HepG2 (cell line): ENCODE results near the gene ARHGEF40. TPM values are rescaled to one million over a fixed set of nuclear protein-coding genes. Genes with fewer than 3 reads are reported as not detected.

Experiments used
- IKZF1 ChIP-seq: fragments of 450-650 bp; IDR thresholded peaks from 2 replicates; pipeline ENCODE4 v1.7.1; 2016
- NCOA2 ChIP-seq: sonication (generic); formaldehyde crosslinking; IDR thresholded peaks from 2 replicates; pipeline ENCODE4 v1.8.0; 2022; ENCODE audit warnings: inconsistent platforms
- ZNF235 ChIP-seq: sonication (generic); formaldehyde crosslinking; IDR thresholded peaks from 2 replicates; pipeline ENCODE4 v1.8.1; 2023; ENCODE audit warnings: mild to moderate bottlenecking, missing genetic modification reagents, borderline replicate concordance
- polyA plus RNA-seq, 8 experiments: library from polyadenylated mRNA; depleted of rRNA in 3 of 8; stranded (reverse) in 7 of 8; unstranded in 1 of 8; fragments of >200 nt; fragmentation: Illumina TruSeq in 4 of 8; extraction: Trizol in 4 of 8; gene quantifications; 2 replicates each; pipeline versions ENCODE4 v1.2.1 to v1.2.3, GENCODE V29; 2011 to 2016; ENCODE audit warnings: low read depth in 4 of 8, missing spikeins in 1 of 8, mixed read lengths in 1 of 8; ENCODE audit not compliant: insufficient read depth in 1 of 8
- total RNA-seq, 5 experiments: library from RNA; depleted of rRNA; stranded (reverse); fragments of >200 nt; fragmentation: Illumina TruSeq; extraction: Trizol; gene quantifications; 2 replicates each; pipeline ENCODE4 v1.2.3, GENCODE V29; 2016; ENCODE audit warnings: low read depth in 1 of 5
- TF ChIP-seq, protein P1 (sequence below): sonication (generic); formaldehyde crosslinking; IDR thresholded peaks from 2 replicates; pipeline ENCODE4 v1.8.0; 2022; ENCODE audit warnings: mild to moderate bottlenecking, missing genetic modification reagents, moderate library complexity
- TF ChIP-seq, protein P2 (sequence below): IDR thresholded peaks from 2 replicates; pipeline ENCODE4 v1.6.1; 2016; ENCODE audit warnings: mild to moderate bottlenecking
- TF ChIP-seq, protein P3 (sequence below), 2 experiments: fragments of 450-650 bp in 1 of 2; sonication (generic) in 1 of 2; formaldehyde crosslinking; IDR thresholded peaks; 2 replicates each; pipeline versions ENCODE4 v1.5.0 to v1.8.0; 2020 to 2022; ENCODE audit warnings: mild to moderate bottlenecking in 1 of 2, missing genetic modification reagents in 1 of 2
- TF ChIP-seq, protein P4 (sequence below): sonication (generic); formaldehyde crosslinking; conservative IDR thresholded peaks from 2 replicates; pipeline ENCODE4 v1.4.0; 2020; ENCODE audit warnings: missing genetic modification reagents
- TF ChIP-seq, protein P5 (sequence below): sonication (generic); formaldehyde crosslinking; IDR thresholded peaks from 2 replicates; pipeline ENCODE4 v1.5.1; 2020; ENCODE audit warnings: missing genetic modification reagents, mild to moderate bottlenecking, borderline replicate concordance
- TF ChIP-seq, protein P6 (sequence below): sonication (generic); formaldehyde crosslinking; IDR thresholded peaks from 2 replicates; pipeline ENCODE4 v1.8.0; 2022; ENCODE audit warnings: mild to moderate bottlenecking, missing genetic modification reagents, borderline replicate concordance
- TF ChIP-seq, protein P7 (sequence below): sonication (generic); formaldehyde crosslinking; IDR thresholded peaks from 2 replicates; pipeline ENCODE4 v1.4.0; 2020; ENCODE audit warnings: missing genetic modification reagents, mild to moderate bottlenecking, borderline replicate concordance
- TF ChIP-seq, protein P8 (sequence below): sonication (generic); formaldehyde crosslinking; IDR thresholded peaks from 2 replicates; pipeline ENCODE4 v1.4.0; 2020; ENCODE audit warnings: missing genetic modification reagents, borderline replicate concordance

ARHGEF40 gene
- total and polyA plus RNA-seq, 2 of the 13 experiments (the other 11 are each of a cell fraction or from before 2014, with no cell fraction given), result 28.1 to 78.1 TPM

DNA sequence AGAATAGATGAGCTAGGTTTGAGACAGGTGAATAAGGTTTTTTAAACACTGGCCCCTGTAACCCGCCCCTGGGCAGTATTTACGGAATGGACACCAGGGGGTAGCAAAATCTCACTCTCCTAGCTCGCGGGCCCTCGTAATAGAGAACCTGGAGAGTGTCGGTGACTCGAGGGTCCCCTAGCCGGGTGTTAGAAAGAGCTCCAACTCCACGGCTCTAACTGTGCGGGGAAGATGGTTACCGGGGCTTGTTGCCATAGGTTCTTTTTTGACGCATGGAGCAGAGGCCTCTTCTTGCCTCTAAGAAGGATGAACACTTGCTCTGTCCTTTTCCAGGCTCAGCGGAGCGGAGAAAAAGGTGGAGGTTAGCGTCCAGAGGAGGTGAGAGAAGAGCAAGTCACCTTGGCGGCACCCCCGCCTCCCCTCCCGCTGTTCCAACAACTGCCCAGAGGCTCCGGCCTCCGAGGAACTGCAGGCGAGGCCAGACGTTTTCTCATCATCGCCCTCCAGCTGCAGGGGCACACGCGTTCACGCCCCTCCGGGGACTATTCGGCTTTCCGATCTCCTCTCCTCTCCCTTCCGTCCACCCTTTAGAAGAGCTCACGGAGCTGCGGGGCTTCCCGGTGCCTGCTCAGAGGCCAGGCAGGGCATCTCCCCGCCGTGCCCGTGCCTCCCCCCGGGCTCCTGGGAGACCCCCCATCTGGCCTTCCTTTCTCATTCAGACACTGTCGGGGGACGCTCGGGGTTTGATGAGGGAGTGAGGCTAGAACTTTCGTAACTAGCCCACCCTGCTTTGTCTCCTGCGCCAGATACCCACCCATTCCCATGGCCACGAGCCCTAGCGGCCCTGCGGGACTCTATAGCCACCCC, 1.4 kb upstream of the ARHGEF40 start (continued):
- TF ChIP-seq, protein P1, sequence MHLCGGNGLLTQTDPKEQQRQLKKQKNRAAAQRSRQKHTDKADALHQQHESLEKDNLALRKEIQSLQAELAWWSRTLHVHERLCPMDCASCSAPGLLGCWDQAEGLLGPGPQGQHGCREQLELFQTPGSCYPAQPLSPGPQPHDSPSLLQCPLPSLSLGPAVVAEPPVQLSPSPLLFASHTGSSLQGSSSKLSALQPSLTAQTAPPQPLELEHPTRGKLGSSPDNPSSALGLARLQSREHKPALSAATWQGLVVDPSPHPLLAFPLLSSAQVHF (CRISPR knock-in tag), result no peak
- TF ChIP-seq IKZF1 (no peak), NCOA2 (CRISPR knock-in tag) (peak; percentile 44; the same call in 1 of the 2 replicates), ZNF235 (CRISPR knock-in tag) (no peak)
- TF ChIP-seq, protein P2, sequence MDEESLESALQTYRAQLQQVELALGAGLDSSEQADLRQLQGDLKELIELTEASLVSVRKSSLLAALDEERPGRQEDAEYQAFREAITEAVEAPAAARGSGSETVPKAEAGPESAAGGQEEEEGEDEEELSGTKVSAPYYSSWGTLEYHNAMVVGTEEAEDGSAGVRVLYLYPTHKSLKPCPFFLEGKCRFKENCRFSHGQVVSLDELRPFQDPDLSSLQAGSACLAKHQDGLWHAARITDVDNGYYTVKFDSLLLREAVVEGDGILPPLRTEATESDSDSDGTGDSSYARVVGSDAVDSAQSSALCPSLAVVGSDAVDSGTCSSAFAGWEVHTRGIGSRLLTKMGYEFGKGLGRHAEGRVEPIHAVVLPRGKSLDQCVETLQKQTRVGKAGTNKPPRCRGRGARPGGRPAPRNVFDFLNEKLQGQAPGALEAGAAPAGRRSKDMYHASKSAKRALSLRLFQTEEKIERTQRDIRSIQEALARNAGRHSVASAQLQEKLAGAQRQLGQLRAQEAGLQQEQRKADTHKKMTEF (CRISPR knock-in tag), result no peak; the same call in 1 of the 2 replicates
- TF ChIP-seq, protein P3, sequence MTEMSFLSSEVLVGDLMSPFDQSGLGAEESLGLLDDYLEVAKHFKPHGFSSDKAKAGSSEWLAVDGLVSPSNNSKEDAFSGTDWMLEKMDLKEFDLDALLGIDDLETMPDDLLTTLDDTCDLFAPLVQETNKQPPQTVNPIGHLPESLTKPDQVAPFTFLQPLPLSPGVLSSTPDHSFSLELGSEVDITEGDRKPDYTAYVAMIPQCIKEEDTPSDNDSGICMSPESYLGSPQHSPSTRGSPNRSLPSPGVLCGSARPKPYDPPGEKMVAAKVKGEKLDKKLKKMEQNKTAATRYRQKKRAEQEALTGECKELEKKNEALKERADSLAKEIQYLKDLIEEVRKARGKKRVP (CRISPR knock-in tag; IDR thresholded peaks at IDR 0.05), result no peak
- TF ChIP-seq, protein P4, sequence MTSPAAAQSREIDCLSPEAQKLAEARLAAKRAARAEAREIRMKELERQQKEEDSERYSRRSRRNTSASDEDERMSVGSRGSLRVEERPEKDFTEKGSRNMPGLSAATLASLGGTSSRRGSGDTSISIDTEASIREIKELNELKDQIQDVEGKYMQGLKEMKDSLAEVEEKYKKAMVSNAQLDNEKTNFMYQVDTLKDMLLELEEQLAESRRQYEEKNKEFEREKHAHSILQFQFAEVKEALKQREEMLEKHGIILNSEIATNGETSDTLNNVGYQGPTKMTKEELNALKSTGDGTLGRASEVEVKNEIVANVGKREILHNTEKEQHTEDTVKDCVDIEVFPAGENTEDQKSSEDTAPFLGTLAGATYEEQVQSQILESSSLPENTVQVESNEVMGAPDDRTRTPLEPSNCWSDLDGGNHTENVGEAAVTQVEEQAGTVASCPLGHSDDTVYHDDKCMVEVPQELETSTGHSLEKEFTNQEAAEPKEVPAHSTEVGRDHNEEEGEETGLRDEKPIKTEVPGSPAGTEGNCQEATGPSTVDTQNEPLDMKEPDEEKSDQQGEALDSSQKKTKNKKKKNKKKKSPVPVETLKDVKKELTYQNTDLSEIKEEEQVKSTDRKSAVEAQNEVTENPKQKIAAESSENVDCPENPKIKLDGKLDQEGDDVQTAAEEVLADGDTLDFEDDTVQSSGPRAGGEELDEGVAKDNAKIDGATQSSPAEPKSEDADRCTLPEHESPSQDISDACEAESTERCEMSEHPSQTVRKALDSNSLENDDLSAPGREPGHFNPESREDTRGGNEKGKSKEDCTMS (CRISPR knock-in tag), result no peak
- TF ChIP-seq, protein P5, sequence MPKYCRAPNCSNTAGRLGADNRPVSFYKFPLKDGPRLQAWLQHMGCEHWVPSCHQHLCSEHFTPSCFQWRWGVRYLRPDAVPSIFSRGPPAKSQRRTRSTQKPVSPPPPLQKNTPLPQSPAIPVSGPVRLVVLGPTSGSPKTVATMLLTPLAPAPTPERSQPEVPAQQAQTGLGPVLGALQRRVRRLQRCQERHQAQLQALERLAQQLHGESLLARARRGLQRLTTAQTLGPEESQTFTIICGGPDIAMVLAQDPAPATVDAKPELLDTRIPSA (CRISPR knock-in tag), result no peak
- TF ChIP-seq, protein P6, sequence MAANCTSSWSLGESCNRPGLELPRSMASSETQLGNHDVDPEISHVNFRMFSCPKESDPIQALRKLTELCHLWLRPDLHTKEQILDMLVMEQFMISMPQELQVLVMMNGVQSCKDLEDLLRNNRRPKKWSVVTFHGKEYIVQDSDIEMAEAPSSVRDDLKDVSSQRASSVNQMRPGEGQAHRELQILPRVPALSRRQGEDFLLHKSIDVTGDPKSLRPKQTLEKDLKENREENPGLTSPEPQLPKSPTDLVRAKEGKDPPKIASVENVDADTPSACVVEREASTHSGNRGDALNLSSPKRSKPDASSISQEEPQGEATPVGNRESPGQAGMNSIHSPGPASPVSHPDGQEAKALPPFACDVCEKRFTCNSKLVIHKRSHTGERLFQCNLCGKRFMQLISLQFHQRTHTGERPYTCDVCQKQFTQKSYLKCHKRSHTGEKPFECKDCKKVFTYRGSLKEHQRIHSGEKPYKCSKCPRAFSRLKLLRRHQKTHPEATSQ, result 0 out of 2 replicates have a peak, but pooled peaks have one; percentile 49
- TF ChIP-seq, protein P7, sequence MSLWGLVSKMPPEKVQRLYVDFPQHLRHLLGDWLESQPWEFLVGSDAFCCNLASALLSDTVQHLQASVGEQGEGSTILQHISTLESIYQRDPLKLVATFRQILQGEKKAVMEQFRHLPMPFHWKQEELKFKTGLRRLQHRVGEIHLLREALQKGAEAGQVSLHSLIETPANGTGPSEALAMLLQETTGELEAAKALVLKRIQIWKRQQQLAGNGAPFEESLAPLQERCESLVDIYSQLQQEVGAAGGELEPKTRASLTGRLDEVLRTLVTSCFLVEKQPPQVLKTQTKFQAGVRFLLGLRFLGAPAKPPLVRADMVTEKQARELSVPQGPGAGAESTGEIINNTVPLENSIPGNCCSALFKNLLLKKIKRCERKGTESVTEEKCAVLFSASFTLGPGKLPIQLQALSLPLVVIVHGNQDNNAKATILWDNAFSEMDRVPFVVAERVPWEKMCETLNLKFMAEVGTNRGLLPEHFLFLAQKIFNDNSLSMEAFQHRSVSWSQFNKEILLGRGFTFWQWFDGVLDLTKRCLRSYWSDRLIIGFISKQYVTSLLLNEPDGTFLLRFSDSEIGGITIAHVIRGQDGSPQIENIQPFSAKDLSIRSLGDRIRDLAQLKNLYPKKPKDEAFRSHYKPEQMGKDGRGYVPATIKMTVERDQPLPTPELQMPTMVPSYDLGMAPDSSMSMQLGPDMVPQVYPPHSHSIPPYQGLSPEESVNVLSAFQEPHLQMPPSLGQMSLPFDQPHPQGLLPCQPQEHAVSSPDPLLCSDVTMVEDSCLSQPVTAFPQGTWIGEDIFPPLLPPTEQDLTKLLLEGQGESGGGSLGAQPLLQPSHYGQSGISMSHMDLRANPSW (CRISPR knock-in tag), result no peak
- TF ChIP-seq, protein P8, sequence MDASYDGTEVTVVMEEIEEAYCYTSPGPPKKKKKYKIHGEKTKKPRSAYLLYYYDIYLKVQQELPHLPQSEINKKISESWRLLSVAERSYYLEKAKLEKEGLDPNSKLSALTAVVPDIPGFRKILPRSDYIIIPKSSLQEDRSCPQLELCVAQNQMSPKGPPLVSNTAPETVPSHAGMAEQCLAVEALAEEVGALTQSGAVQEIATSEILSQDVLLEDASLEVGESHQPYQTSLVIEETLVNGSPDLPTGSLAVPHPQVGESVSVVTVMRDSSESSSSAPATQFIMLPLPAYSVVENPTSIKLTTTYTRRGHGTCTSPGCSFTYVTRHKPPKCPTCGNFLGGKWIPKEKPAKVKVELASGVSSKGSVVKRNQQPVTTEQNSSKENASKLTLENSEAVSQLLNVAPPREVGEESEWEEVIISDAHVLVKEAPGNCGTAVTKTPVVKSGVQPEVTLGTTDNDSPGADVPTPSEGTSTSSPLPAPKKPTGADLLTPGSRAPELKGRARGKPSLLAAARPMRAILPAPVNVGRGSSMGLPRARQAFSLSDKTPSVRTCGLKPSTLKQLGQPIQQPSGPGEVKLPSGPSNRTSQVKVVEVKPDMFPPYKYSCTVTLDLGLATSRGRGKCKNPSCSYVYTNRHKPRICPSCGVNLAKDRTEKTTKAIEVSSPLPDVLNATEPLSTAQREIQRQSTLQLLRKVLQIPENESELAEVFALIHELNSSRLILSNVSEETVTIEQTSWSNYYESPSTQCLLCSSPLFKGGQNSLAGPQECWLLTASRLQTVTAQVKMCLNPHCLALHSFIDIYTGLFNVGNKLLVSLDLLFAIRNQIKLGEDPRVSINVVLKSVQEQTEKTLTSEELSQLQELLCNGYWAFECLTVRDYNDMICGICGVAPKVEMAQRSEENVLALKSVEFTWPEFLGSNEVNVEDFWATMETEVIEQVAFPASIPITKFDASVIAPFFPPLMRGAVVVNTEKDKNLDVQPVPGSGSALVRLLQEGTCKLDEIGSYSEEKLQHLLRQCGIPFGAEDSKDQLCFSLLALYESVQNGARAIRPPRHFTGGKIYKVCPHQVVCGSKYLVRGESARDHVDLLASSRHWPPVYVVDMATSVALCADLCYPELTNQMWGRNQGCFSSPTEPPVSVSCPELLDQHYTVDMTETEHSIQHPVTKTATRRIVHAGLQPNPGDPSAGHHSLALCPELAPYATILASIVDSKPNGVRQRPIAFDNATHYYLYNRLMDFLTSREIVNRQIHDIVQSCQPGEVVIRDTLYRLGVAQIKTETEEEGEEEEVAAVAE, result peak; percentile 41; the same call in 1 of the 2 replicates
